HepG2 (cell line): ENCODE results near the gene SYNDIG1.

Experiments
- ESRRA ChIP-seq: sonication (generic); formaldehyde crosslinking; IDR thresholded peaks from 2 replicates; pipeline ENCODE4 v1.5.1; 2020; ENCODE audit warnings: mild to moderate bottlenecking, low read depth, missing genetic modification reagents
- ZC3H4 ChIP-seq: sonication (generic); formaldehyde crosslinking; IDR thresholded peaks from 2 replicates; pipeline ENCODE4 v1.4.0; 2020; ENCODE audit warnings: missing genetic modification reagents, borderline replicate concordance
- TF ChIP-seq, protein P1 (sequence below): sonication (generic); formaldehyde crosslinking; IDR thresholded peaks from 2 replicates; pipeline ENCODE4 v1.5.0; 2020; ENCODE audit warnings: mild to moderate bottlenecking, missing genetic modification reagents, moderate library complexity

DNA sequence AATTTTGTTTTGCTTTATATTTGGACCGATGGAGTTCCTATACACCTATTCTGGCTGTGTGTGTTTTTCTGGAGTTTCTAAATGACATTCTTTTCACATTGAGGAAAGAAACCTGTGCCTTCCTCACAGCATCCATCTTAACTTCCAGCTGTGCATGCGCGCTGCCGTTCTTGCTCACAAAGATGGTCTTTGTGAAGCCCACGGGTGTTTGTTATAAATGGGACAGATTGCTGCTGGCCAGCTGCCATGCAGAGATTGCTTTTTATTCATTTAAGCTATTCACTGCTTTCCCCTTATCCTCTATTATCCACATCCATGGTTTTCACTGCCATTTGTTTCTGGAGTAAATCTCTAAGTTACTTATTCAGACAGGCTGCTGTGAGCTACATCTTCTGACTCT is 54.2 kb downstream of the SYNDIG1 start:
- TF ChIP-seq, protein P1, sequence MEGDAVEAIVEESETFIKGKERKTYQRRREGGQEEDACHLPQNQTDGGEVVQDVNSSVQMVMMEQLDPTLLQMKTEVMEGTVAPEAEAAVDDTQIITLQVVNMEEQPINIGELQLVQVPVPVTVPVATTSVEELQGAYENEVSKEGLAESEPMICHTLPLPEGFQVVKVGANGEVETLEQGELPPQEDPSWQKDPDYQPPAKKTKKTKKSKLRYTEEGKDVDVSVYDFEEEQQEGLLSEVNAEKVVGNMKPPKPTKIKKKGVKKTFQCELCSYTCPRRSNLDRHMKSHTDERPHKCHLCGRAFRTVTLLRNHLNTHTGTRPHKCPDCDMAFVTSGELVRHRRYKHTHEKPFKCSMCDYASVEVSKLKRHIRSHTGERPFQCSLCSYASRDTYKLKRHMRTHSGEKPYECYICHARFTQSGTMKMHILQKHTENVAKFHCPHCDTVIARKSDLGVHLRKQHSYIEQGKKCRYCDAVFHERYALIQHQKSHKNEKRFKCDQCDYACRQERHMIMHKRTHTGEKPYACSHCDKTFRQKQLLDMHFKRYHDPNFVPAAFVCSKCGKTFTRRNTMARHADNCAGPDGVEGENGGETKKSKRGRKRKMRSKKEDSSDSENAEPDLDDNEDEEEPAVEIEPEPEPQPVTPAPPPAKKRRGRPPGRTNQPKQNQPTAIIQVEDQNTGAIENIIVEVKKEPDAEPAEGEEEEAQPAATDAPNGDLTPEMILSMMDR (CRISPR knock-in tag): no peak
- TF ChIP-seq ESRRA (CRISPR knock-in tag): no peak
- no peak for TF ChIP-seq ZC3H4 (CRISPR knock-in tag)
